ENCODE data around the gene TIPARP. TPM values are rescaled to one million over a fixed set of nuclear protein-coding genes. Genes with fewer than 3 reads are reported as not detected.

Gene TIPARP
- 3.3 TPM for polyA plus RNA-seq (2012; ENCODE audit: insufficient read depth, insufficient read length, low read depth)

- no peaks in the 10 kb centered on the region for H3K36me3 ChIP-seq
- peak within 1 kb of the TSS; percentile 80 for H3K4me3 ChIP-seq (ENCODE audit: low read depth, low read length)
- peak; percentile 47 for TF ChIP-seq CTCF (IDR thresholded peaks at IDR 0.05; ENCODE audit: low read depth, low read length)
- H3K9me3 ChIP-seq: no peaks in the 10 kb centered on the region
- no peaks in the 10 kb centered on the region for H3K4me1 ChIP-seq
- peak; percentile 98 for DNase-seq
- H3K27me3 ChIP-seq: no peaks in the 10 kb centered on the region
Observed at GRCh38 chr3:156674046-156674910, at the start of gene TIPARP. TIPARP (plus strand) TSS chr3:156674590; CDS start chr3:156677698, 3,108 bp downstream.

DNA sequence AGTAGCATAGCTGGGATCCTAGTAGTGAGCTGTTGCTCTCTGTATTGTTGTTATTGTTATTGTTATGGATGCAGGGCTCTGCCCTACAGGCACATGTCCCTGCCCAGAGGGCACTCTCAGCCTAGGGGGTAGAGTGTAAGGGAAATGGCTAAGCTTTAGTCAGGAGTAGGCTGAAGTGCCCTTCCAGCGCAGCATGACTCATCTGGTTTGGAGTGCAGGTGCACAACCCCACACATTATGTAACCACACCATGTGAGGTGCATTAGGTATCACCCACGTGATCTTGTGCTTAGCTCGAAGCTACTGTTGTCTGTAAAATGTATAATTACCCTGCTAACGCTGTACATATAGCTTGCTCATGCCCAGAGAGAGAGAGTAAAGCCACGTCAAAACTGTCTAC is 48.3 kb upstream of the TIPARP start:
- Histone ChIP-seq H3K9me3 (no peaks in the 10 kb centered on the region), H3K36me3 (no peaks in the 10 kb centered on the region), H3K4me3 (ENCODE audit: low read depth, low read length) (no peak overlapping the region), H3K27me3 (no peaks in the 10 kb centered on the region), H3K4me1 (no peaks in the 10 kb centered on the region)
- no peak for TF ChIP-seq CTCF (IDR thresholded peaks at IDR 0.05; ENCODE audit: low read depth, low read length)
- DNase-seq: no peak

GRCh38 chr3:156627946-156628569 is 46.3 kb upstream of the TIPARP start:
- no peaks in the 10 kb centered on the region for H3K36me3 ChIP-seq
- DNase-seq: no peak
- H3K27me3 ChIP-seq: no peaks in the 10 kb centered on the region; the same call in 1 of the 2 replicates
- TF ChIP-seq CTCF (IDR thresholded peaks at IDR 0.05; ENCODE audit: low read depth, low read length): no peak
- no peaks in the 10 kb centered on the region for H3K4me1 ChIP-seq
- H3K9me3 ChIP-seq: no peaks in the 10 kb centered on the region
- H3K4me3 ChIP-seq (ENCODE audit: low read depth, low read length): no peak overlapping the region

GRCh38 chr3:156628836-156629618 is 45.4 kb upstream of the TIPARP start:
- DNase-seq: no peak
- Histone ChIP-seq H3K9me3 (no peaks in the 10 kb centered on the region), H3K4me1 (no peaks in the 10 kb centered on the region), H3K27me3 (no peaks in the 10 kb centered on the region; the same call in 1 of the 2 replicates), H3K4me3 (ENCODE audit: low read depth, low read length) (no peak overlapping the region), H3K36me3 (no peaks in the 10 kb centered on the region)
- TF ChIP-seq CTCF (IDR thresholded peaks at IDR 0.05; ENCODE audit: low read depth, low read length): no peak

GRCh38 chr3:156630081-156630772 is 44.2 kb upstream of the TIPARP start:
- no peaks in the 10 kb centered on the region for H3K36me3 ChIP-seq
- no peak for DNase-seq
- no peaks in the 10 kb centered on the region for H3K9me3 ChIP-seq
- no peak for TF ChIP-seq CTCF (IDR thresholded peaks at IDR 0.05; ENCODE audit: low read depth, low read length)
- H3K4me3 ChIP-seq (ENCODE audit: low read depth, low read length): no peak overlapping the region
- H3K4me1 ChIP-seq: no peaks in the 10 kb centered on the region
- H3K27me3 ChIP-seq: no peaks in the 10 kb centered on the region; the same call in none of the 2 replicates

Data from BE2C (cell line).